ENCODE data around the gene CLDN6.

DNA sequence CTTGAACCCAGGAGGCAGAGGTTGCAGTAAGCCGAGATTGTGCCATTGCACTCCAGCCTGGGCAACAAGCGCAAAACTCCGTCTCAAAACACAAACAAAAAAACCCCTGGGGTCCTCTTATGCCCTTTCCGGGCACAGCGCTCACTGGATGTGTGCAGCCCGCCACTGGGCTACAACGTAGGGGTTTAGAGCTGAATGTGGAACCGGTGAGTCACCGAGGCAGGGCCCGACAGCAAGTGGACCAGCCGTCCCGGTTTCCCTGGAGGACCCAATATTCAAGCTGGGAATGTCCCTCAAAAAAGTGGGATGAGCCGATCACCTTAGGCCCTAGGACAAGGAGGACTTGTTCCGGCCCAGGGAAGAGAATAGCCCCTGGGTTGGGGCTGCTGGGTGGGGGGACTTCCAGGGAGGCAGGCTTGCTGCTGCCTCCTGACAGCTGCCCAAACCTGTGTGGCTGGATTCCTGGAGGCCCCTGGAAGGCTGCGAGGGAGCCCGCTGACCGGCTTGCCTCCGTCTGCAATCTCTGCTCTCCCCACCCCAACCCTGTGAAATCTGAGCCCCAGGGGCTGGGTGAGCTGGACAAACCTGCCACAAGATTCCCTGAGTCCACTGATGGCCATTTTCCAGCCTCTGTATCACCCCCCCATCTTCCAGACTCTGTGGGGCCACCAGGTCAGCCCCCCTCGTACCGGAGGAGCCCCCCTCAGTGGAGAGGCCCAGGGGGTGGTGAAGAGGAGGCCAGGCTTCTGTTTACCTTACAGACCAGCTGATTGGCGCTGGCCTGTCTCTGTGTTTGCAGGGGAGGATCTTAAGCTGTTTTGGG lies 8.2 kb downstream of the CLDN6 start:
- no peak for TF ChIP-seq POLR2A (IDR thresholded peaks at IDR 0.05; ENCODE audit: low read depth, low read length)
- no peak for TF ChIP-seq TAF1 (IDR thresholded peaks at IDR 0.05; ENCODE audit: low read depth, low read length)
- TF ChIP-seq POLR2AphosphoS5 (IDR thresholded peaks at IDR 0.05; ENCODE audit: low read depth, low read length): no peak
- no peak for TF ChIP-seq SPI1 (IDR thresholded peaks at IDR 0.05; ENCODE audit: low read depth, low read length)
